ENCODE results near the gene VPS35. TPM values are rescaled to one million over a fixed set of nuclear protein-coding genes. Genes with fewer than 3 reads are reported as not detected.

Gene VPS35
- total RNA-seq, 1 donor from 2014 or later = 102 TPM

DNA sequence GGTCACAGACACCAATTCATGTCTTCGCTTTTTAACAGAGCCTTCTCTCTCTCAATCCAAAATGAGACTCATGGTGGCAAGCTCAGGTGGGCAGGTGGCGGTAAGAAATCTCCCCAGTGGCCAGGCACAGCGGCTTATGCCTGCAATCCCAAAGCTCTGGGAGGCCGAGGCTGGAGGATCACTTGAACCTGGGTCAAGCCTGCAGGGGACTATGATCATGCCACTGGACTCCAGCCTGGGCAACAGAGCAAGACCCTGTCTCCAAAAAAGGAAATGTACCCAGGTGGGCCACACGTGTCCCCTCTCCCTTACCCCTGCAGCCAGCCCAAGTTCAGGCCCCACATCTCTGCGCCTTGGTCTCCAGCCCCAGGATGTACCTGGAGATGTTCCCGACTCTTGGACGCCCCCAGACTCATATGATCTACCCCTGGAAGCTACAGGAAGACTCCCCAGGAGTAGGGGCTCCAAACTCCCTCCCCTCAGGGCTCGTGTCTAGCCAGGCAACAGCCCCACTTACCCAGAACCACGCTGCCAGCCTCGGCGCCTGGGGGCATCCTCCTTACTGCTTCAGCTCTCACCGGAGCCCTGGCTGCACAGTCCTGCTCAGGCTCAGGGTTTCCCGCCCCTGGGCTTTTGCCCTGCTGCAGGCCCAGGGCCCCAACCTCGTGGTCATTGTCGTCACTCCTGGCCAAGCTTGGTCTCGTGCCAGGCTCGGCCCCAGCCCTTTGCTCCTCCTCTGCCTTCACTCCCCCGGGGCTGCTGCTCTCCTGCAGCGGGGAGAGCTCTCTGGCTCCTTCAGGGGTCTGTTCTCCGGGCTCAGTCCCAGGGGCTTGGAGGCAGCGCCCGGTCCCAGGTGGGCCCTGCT, 42.9 kb upstream of the VPS35 start:
- no peaks in the 10 kb centered on the region for H3K4me1 Mint-ChIP-seq
- TF ChIP-seq, protein P1, sequence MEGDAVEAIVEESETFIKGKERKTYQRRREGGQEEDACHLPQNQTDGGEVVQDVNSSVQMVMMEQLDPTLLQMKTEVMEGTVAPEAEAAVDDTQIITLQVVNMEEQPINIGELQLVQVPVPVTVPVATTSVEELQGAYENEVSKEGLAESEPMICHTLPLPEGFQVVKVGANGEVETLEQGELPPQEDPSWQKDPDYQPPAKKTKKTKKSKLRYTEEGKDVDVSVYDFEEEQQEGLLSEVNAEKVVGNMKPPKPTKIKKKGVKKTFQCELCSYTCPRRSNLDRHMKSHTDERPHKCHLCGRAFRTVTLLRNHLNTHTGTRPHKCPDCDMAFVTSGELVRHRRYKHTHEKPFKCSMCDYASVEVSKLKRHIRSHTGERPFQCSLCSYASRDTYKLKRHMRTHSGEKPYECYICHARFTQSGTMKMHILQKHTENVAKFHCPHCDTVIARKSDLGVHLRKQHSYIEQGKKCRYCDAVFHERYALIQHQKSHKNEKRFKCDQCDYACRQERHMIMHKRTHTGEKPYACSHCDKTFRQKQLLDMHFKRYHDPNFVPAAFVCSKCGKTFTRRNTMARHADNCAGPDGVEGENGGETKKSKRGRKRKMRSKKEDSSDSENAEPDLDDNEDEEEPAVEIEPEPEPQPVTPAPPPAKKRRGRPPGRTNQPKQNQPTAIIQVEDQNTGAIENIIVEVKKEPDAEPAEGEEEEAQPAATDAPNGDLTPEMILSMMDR (conservative IDR thresholded peaks at IDR 0.05) = no peak
- no peaks in the 10 kb centered on the region for H3K27me3 Mint-ChIP-seq (ENCODE audit: low read depth)
- DNase-seq (ENCODE audit: low read depth, low spot score) = no peak
- H3K27ac Mint-ChIP-seq (ENCODE audit: unreplicated experiment) = no peak overlapping the region
- no peaks in the 10 kb centered on the region for H3K36me3 Mint-ChIP-seq (ENCODE audit: low read depth)
- no peak overlapping the region for H3K4me3 Mint-ChIP-seq
- no peaks in the 10 kb centered on the region for H3K9me3 Mint-ChIP-seq

DNA sequence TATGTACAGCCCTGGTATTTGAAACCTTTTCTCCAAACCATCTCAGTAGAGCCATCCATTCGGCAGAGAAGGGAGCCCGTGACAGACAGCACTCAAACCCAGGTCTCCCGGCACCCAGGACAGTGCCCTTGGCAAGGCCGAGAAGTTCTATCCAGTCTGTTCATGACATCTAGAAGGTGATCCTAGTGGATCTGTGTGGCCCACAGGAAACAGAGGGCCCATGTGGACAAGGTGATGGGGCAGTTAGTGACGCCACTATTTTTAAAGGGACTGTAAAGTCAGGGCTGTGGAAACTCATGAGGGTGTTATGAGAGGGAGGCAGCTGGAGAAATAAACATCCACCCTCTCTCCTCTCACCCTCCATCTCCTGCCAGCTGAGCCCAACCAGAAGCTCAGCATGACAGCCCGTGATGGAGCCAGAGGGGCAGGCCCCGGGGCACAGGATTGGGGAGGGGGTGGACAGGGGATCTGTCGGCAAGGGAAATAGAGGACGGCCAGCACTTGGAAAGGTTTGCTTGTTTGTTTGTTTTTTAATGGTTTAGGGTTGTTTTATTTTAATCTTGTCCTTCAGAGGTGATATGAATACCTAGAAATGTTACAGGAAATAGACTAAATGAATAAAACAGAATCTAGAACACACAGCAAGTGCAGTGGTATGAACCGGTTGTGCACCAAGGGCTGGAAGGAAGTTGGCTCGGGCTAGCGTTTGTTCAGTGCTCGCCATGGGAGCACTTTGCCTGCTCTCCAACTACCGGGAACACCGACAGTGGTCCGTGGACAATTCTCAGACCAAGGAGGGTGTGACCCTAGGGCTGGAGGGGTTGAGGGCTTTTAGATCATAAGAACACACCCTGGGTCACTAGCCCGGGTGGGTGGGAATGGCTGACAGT, 42.1 kb upstream of the VPS35 start:
- Mint-ChIP-seq H3K4me1 (no peaks in the 10 kb centered on the region), H3K4me3 (no peak overlapping the region), H3K9me3 (no peaks in the 10 kb centered on the region), H3K27ac (ENCODE audit: unreplicated experiment) (no peak overlapping the region), H3K36me3 (ENCODE audit: low read depth) (no peaks in the 10 kb centered on the region), H3K27me3 (ENCODE audit: low read depth) (no peaks in the 10 kb centered on the region)
- DNase-seq (ENCODE audit: low read depth, low spot score) = no peak
- TF ChIP-seq, protein P1 (conservative IDR thresholded peaks at IDR 0.05) = no peak

DNA sequence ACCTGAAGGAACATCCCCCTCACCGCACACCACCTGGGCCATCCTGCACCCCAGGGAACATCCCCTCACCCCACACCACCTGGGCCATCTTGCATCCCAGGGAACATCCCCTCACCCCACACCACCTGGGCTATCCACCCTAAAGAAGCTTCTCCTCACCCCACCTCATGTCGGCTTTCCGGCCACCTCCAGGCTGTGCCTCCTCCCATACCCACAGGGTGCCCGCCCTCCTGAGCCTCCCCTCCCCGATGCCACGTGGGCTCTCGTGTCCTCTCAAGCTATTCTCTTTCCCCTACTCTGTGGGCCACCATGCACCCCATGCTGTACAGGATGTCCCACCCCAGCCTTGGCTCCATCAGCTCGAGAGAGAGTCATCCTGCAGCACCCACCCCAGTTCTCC, 41.1 kb upstream of the VPS35 start:
- TF ChIP-seq, protein P1 (conservative IDR thresholded peaks at IDR 0.05) = no peak
- Mint-ChIP-seq H3K27me3 (ENCODE audit: low read depth) (no peaks in the 10 kb centered on the region), H3K4me3 (no peak overlapping the region), H3K9me3 (peaks cover 6% of the 10 kb centered on the region), H3K4me1 (no peaks in the 10 kb centered on the region), H3K27ac (ENCODE audit: unreplicated experiment) (no peak overlapping the region), H3K36me3 (ENCODE audit: low read depth) (no peaks in the 10 kb centered on the region)
- no peak for DNase-seq (ENCODE audit: low read depth, low spot score)

DNA sequence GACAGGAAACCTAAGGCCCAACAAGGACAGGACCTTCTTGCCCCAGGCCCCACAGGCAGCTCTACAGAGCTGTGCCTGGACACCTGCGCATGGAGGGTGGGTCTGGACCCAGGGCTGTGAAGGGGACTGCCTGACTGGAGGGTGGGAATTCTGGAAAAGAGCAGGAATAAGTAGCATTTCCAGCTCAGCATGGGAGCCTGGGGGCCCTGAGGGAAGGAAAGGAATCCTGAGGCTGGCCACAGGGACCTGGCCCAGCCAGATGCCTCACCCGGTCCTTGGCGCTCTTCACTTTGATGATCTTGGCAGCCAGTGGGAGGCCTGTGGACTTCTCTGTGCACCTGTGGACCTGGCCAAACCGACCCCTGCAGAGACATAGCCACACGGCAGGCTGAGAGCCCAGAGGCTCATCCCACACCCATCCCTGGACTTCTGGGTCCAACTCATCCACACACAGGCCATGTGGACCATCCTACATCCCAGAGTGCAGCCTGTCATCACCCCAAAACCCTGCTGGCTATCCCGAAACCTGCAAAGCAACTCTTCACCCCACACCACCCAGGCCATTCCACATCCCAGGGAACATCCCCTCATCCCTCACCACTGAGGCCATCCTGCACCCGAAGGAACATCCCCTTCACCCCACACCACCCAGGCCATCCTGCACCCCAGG, 40.5 kb upstream of the VPS35 start:
- H3K4me1 Mint-ChIP-seq = no peaks in the 10 kb centered on the region
- no peak for DNase-seq (ENCODE audit: low read depth, low spot score)
- no peak overlapping the region for H3K27ac Mint-ChIP-seq (ENCODE audit: unreplicated experiment)
- H3K4me3 Mint-ChIP-seq = no peak overlapping the region
- peaks cover 7% of the 10 kb centered on the region for H3K9me3 Mint-ChIP-seq
- no peaks in the 10 kb centered on the region for H3K27me3 Mint-ChIP-seq (ENCODE audit: low read depth)
- no peaks in the 10 kb centered on the region for H3K36me3 Mint-ChIP-seq (ENCODE audit: low read depth)
- TF ChIP-seq, protein P1 (conservative IDR thresholded peaks at IDR 0.05) = no peak

DNA sequence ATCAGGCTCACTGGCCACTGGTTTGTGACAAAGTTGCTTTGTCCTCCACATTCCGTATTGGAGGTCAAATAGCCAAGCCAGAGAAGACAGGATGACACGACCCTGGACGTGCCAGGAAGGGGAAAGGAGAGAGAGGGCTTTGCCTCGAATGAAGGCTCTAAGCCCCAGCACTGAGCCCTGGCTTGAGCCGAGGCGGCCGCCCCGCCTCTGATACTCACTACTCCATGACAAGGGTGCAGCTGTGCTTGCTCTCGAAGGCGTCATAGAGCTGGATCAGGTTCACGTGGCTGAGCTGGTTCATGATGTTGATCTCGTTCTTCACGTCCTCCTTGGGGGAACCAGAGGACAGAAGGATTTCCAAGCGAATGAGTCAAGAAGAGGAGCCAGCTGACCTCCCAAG, 39.8 kb upstream of the VPS35 start:
- Mint-ChIP-seq H3K27ac (ENCODE audit: unreplicated experiment) (no peak overlapping the region), H3K4me1 (no peaks in the 10 kb centered on the region), H3K4me3 (no peak overlapping the region), H3K9me3 (peaks cover 7% of the 10 kb centered on the region), H3K27me3 (ENCODE audit: low read depth) (no peaks in the 10 kb centered on the region), H3K36me3 (ENCODE audit: low read depth) (no peaks in the 10 kb centered on the region)
- TF ChIP-seq, protein P1 (conservative IDR thresholded peaks at IDR 0.05) = no peak
- DNase-seq (ENCODE audit: low read depth, low spot score) = no peak

All from neural crest cell (in vitro differentiated cells).